C4-2B (cell line): ENCODE results near the gene CRTC1.

ENCODE experiments used
- CTCF ChIP-seq: fragments of 450-650 bp; conservative IDR thresholded peaks from 2 replicates; pipeline ENCODE4 v1.5.1; 2017; ENCODE audit warnings: mild to moderate bottlenecking
- ZFX ChIP-seq: fragments of 450-650 bp; IDR thresholded peaks from 2 replicates; pipeline ENCODE4 v1.6.1; 2017

GRCh38 chr19:18637673-18638630, 45.5 kb upstream of the CRTC1 start:
- TF ChIP-seq CTCF, result no peak
- TF ChIP-seq ZFX, result no peak
